Karpas-422 (cell line): ENCODE measurements around the gene ZRANB1. TPM values are rescaled to one million over a fixed set of nuclear protein-coding genes. Genes with fewer than 3 reads are reported as not detected.

ENCODE experiments used
- DNase-seq: peaks from one replicate; pipeline ENCODE4 v3.0.0-alpha.2; 2015
- H2AFZ ChIP-seq: fragments of 200-600 bp; sonication (generic); 2 replicates; pipeline ENCODE4 v1.6.1; 2014; ENCODE audit warnings: antibody characterized with exemption, low read length, mixed read lengths
- H3K27ac ChIP-seq: fragments of 200-600 bp; sonication (generic); 2 replicates; pipeline ENCODE4 v1.5.1; 2014; ENCODE audit warnings: mild to moderate bottlenecking, low read length, moderate library complexity
- H3K27me3 ChIP-seq: fragments of 200-600 bp; sonication (generic); 2 replicates; pipeline ENCODE4 v1.6.1; 2014; ENCODE audit warnings: low read length, mixed read lengths
- H3K36me3 ChIP-seq: fragments of 200-600 bp; sonication (generic); 2 replicates; pipeline ENCODE4 v1.6.1; 2014; ENCODE audit warnings: low read length, mixed read lengths; ENCODE audit not compliant: insufficient read depth
- H3K4me1 ChIP-seq: fragments of 200-600 bp; sonication (generic); 2 replicates; pipeline ENCODE4 v1.6.1; 2014; ENCODE audit warnings: mild to moderate bottlenecking, low read length, mixed read lengths
- H3K4me2 ChIP-seq: fragments of 200-600 bp; sonication (generic); 2 replicates; pipeline ENCODE4 v1.6.1; 2014; ENCODE audit warnings: low read length, low read depth, mild to moderate bottlenecking; ENCODE audit not compliant: poor library complexity, severe bottlenecking
- H3K4me3 ChIP-seq: fragments of 200-600 bp; sonication (generic); 2 replicates; pipeline ENCODE4 v1.5.1; 2014; ENCODE audit warnings: mild to moderate bottlenecking, antibody characterized with exemption, low read length, mixed read lengths
- H3K79me2 ChIP-seq: fragments of 200-600 bp; sonication (generic); 2 replicates; pipeline ENCODE4 v1.6.1; 2014; ENCODE audit warnings: mild to moderate bottlenecking, low read length, mixed read lengths
- H3K9ac ChIP-seq: fragments of 200-600 bp; sonication (generic); 2 replicates; pipeline ENCODE4 v1.6.0; 2014; ENCODE audit warnings: low read length
- H3K9me2 ChIP-seq: fragments of 200-600 bp; sonication (generic), shearing (Covaris generic); replicated peaks from 2 replicates; pipeline ENCODE4 v1.6.0; 2014; ENCODE audit warnings: mild to moderate bottlenecking, low read length, moderate library complexity; ENCODE audit not compliant: insufficient read depth
- H3K9me3 ChIP-seq: fragments of 300-700, 200-600 bp; sonication (generic); 2 replicates; pipeline ENCODE4 v1.6.1; 2014; ENCODE audit warnings: low read length, mixed read lengths
- H4K20me1 ChIP-seq: fragments of 200-600 bp; sonication (generic); 2 replicates; pipeline ENCODE4 v1.6.1; 2014; ENCODE audit warnings: mild to moderate bottlenecking, antibody characterized with exemption, low read length, low read depth; ENCODE audit not compliant: insufficient read depth
- total RNA-seq: library from RNA; depleted of rRNA; stranded (reverse); fragments of >200 nt; shearing (Covaris generic); gene quantifications from 2 replicates; pipeline ENCODE4 v1.2.3, GENCODE V29; 2014; ENCODE audit warnings: low replicate concordance

Gene ZRANB1
- total RNA-seq, 1 experiment from 2014 or later, result 13.1 TPM

DNA sequence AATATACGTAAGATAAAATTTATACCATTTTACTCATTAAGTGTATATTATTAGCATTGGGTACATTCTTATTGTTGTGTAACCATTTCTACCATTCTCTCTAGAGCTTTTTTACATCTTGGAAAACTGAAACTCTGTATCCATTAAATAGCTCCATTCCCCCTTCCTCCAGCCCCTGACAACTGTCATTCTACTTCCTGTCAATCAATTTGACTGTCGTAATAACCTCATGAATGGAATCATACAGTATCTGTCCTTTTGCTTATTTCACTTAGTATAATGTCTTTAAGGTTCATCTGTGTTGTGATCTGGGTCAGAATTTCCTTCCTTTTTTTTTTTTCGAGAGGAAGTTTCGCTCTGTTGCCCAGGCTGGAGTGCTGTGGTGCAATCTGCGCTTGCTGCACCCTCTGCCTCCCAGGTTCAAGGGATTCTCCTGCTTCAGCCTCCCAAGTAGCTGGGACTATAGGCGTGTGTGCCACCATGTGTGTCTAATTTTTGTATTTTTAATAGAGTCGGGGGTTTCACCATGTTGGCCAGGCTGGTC is 15.6 kb downstream of the ZRANB1 start:
- H3K4me1 ChIP-seq, result peaks cover 7% of the 10 kb centered on the region; the same call in 1 of the 2 replicates
- H3K4me3 ChIP-seq, result no peak overlapping the region
- H3K27me3 ChIP-seq, result no peaks in the 10 kb centered on the region
- no peak overlapping the region for H3K4me2 ChIP-seq
- H3K27ac ChIP-seq, result no peak overlapping the region
- no peak overlapping the region for H2AFZ ChIP-seq
- no peaks in the 10 kb centered on the region for H3K36me3 ChIP-seq
- no peak overlapping the region for H3K9ac ChIP-seq
- DNase-seq, result no peak
- no peaks in the 10 kb centered on the region for H3K9me3 ChIP-seq
- peaks cover 6% of the 10 kb centered on the region; the same call in 1 of the 2 replicates for H4K20me1 ChIP-seq
- no peaks in the 10 kb centered on the region for H3K9me2 ChIP-seq
- H3K79me2 ChIP-seq, result peaks cover 96% of the 10 kb centered on the region

DNA sequence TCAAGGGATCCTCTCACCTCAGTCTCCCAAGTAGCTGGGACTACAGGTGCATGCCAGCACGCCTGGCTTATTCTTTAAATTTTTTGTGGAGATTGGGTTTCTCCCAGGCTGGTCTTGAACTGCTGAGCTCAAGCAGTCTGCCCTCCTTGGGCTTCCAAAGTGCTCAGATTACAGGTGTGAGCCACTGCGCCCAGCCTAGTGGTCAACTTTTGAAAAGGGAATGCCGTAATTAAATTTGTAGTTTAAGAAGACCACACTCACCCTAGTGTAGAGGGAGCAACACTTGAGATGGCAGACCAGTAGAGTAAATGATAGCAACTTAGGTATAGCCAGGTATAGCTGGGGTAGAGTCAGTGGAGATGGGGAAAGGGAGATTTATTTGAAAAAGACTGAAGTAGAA is 17.6 kb downstream of the ZRANB1 start:
- Histone ChIP-seq H4K20me1 (peaks cover 6% of the 10 kb centered on the region; the same call in 1 of the 2 replicates), H3K27me3 (no peaks in the 10 kb centered on the region), H3K79me2 (peaks cover 96% of the 10 kb centered on the region), H3K27ac (no peak overlapping the region), H3K9me2 (no peaks in the 10 kb centered on the region), H3K36me3 (no peaks in the 10 kb centered on the region), H3K9ac (no peak overlapping the region), H3K9me3 (no peaks in the 10 kb centered on the region), H3K4me2 (no peak overlapping the region), H3K4me1 (peaks cover 14% of the 10 kb centered on the region; the same call in 1 of the 2 replicates), H3K4me3 (no peak overlapping the region), H2AFZ (no peak overlapping the region)
- DNase-seq, result no peak

DNA sequence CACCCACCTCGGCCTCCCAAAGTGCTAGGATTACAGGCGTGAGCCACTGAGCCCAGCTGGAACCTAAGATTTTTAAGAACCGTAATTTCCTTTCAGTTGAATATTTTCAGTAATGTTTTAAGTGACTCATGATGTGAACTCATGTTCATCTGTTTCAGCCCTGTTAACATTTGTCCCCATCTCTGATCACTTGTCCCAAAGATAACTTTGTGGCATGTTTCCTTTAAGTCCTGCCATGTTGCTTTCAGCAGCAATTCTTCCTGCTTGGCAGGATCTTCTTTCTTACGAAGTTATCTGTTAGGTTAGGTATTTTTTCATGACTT is 19.3 kb downstream of the ZRANB1 start:
- no peaks in the 10 kb centered on the region for H3K9me2 ChIP-seq
- H3K9ac ChIP-seq, result no peak overlapping the region
- no peaks in the 10 kb centered on the region for H3K9me3 ChIP-seq
- no peak overlapping the region for H3K4me2 ChIP-seq
- no peak overlapping the region for H3K27ac ChIP-seq
- H2AFZ ChIP-seq, result no peak overlapping the region
- H3K36me3 ChIP-seq, result peaks cover 4% of the 10 kb centered on the region; the same call in 1 of the 2 replicates
- no peaks in the 10 kb centered on the region for H3K27me3 ChIP-seq
- H3K79me2 ChIP-seq, result peaks cover 98% of the 10 kb centered on the region
- H3K4me3 ChIP-seq, result no peak overlapping the region
- no peaks in the 10 kb centered on the region for H4K20me1 ChIP-seq
- H3K4me1 ChIP-seq, result peaks cover 12% of the 10 kb centered on the region; the same call in 1 of the 2 replicates
- DNase-seq, result no peak

DNA sequence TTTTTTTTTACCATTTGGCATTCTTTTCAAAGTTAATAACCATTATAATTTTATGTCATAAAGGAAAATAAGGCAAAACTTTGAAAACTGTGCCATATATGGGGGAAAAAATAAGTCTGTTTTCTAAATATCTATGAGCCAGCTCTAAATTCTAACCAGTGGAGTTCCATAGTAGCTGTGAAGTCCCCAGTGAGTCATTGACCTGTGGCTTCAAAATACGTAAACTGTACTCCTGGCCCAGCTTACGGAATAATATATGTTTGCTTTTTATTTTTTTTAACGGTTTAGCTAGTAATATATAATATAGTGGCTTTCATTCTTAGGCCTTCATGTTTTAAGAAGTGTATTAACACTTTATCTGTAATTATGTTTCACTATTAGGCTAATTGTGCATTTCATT is 20.5 kb downstream of the ZRANB1 start:
- Histone ChIP-seq H3K4me3 (no peak overlapping the region), H3K9me3 (no peaks in the 10 kb centered on the region), H3K4me1 (peaks cover 7% of the 10 kb centered on the region; the same call in 1 of the 2 replicates), H3K27me3 (no peaks in the 10 kb centered on the region), H3K27ac (no peak overlapping the region), H4K20me1 (no peaks in the 10 kb centered on the region), H3K4me2 (no peak overlapping the region), H3K79me2 (peaks cover 98% of the 10 kb centered on the region), H3K36me3 (peaks cover 13% of the 10 kb centered on the region; the same call in 1 of the 2 replicates), H2AFZ (no peak overlapping the region), H3K9ac (no peak overlapping the region), H3K9me2 (no peaks in the 10 kb centered on the region)
- DNase-seq, result no peak

DNA sequence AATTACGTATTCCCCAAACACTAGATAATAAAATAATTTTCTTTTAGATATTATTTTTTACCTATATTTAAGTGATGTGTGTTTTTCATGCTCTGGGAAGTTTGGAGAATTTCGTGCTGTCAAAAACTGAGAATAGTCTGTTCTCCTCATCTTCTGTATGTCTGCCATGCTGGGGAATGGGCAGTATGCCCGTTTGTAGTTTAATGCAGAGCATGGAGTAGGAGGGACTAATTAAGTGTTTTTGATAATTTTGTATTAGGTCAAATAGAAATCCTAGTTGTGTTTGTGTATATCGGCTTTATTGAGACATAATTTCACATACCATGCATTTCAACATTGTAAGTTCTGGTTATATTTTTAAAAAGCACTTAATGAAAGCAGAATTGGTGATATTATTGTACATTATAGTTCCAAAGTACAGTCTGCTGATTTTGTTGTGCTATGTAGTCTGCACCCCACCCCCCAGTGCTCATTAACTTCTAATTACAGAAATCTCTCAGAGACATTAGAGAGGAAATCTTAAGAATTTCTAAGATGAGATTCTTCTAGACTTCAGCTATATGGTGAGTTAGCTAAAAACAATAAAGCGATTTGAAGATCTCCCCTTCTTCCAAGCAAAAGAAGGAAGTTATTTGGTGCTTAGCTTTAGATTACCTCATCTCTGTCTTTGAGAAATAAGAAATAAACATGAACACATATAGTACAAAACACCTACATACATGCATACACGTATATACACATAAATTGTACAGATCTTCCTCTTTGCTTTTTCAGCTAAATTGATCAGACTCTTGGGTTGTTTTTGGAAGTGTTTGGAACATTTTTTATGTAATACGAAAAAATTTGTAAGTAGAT is 22.2 kb downstream of the ZRANB1 start:
- H3K9me2 ChIP-seq, result no peaks in the 10 kb centered on the region
- H3K4me2 ChIP-seq, result no peak overlapping the region
- no peak overlapping the region for H3K27ac ChIP-seq
- no peak overlapping the region for H3K4me3 ChIP-seq
- H3K4me1 ChIP-seq, result peaks cover 7% of the 10 kb centered on the region; the same call in 1 of the 2 replicates
- no peaks in the 10 kb centered on the region for H3K27me3 ChIP-seq
- H3K79me2 ChIP-seq, result peaks cover 98% of the 10 kb centered on the region
- H3K36me3 ChIP-seq, result peaks cover 15% of the 10 kb centered on the region; the same call in 1 of the 2 replicates
- no peak overlapping the region for H2AFZ ChIP-seq
- no peak overlapping the region for H3K9ac ChIP-seq
- H4K20me1 ChIP-seq, result no peaks in the 10 kb centered on the region
- DNase-seq, result no peak
- H3K9me3 ChIP-seq, result no peaks in the 10 kb centered on the region

DNA sequence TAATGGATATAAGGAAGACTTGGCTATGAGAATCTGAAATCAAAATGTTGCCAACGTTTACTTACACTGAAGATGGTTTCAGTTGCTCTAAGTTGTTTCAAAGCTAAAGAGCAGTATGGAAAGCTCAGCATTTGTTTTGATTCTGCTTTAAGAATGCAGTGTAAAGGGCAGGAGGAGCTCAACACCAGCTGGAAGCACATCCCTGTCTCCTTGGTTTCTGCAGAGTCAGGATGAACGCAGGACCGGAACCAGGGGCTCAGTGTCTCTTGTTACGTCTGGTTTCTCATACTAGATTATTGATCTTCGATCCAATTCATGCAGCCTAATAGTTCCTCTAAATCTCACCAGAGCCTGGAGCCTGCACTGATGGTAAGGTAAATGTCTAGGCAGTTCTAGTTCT is 24.1 kb downstream of the ZRANB1 start:
- Histone ChIP-seq H3K9me2 (no peaks in the 10 kb centered on the region), H3K36me3 (peaks cover 23% of the 10 kb centered on the region; the same call in 1 of the 2 replicates), H3K27me3 (no peaks in the 10 kb centered on the region), H3K4me1 (peaks cover 7% of the 10 kb centered on the region; the same call in 1 of the 2 replicates), H3K27ac (no peak overlapping the region), H3K9me3 (no peaks in the 10 kb centered on the region), H3K4me2 (no peak overlapping the region), H2AFZ (no peak overlapping the region), H3K9ac (no peak overlapping the region), H3K79me2 (peaks cover 93% of the 10 kb centered on the region), H3K4me3 (no peak overlapping the region), H4K20me1 (no peaks in the 10 kb centered on the region)
- no peak for DNase-seq

DNA sequence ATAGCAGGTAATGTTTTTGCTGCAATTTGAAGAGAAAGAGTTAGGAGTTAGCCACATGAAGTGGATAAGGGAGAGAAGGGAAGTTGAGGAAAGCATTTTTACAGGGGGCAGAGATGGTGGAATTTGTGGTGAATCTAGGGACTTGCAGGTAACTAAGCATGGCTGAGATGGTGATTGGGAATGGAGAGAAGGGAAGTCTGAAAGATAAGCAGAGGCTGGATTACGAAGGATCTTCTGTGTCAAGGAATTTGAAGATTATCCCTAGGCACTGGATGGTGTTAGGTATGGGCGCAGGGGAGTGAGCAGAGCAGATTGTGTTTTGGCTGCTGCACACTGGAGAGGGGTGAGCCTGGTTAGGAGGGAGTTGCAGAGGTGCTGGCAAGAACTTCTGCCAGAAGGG is 25.3 kb downstream of the ZRANB1 start:
- Histone ChIP-seq H3K79me2 (peaks cover 93% of the 10 kb centered on the region), H3K27ac (no peak overlapping the region), H3K4me2 (no peak overlapping the region), H3K4me1 (peaks cover 7% of the 10 kb centered on the region; the same call in 1 of the 2 replicates), H3K9ac (no peak overlapping the region), H4K20me1 (no peaks in the 10 kb centered on the region), H3K36me3 (peaks cover 24% of the 10 kb centered on the region; the same call in 1 of the 2 replicates), H3K9me3 (no peaks in the 10 kb centered on the region), H3K27me3 (no peaks in the 10 kb centered on the region), H3K9me2 (no peaks in the 10 kb centered on the region), H3K4me3 (no peak overlapping the region), H2AFZ (no peak overlapping the region)
- no peak for DNase-seq

DNA sequence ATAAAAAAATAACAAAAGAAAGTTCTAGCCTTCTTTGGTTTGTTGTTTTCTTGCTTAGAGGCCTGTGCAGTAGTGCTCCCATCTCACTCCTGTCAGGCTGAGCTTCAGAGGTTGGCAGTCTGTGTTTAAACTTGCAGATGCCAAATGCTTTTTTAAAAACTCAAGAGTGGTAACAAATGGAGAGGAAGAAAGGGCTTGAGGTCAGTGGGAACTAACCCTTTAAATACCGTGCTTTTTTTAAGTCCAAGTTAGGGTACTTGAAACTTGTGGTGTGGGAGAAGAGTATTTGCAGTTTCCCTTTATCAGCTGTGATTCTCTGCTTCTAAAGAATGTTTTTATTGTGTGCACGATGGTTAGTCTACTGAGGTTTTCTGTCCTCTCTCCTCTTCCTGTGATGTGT is 29.4 kb downstream of the ZRANB1 start:
- no peaks in the 10 kb centered on the region for H3K4me1 ChIP-seq
- H2AFZ ChIP-seq, result no peak overlapping the region
- H3K79me2 ChIP-seq, result peaks cover 77% of the 10 kb centered on the region
- no peaks in the 10 kb centered on the region for H3K27me3 ChIP-seq
- DNase-seq, result no peak
- no peaks in the 10 kb centered on the region for H4K20me1 ChIP-seq
- H3K27ac ChIP-seq, result no peak overlapping the region
- no peak overlapping the region for H3K4me2 ChIP-seq
- peaks cover 39% of the 10 kb centered on the region; the same call in 1 of the 2 replicates for H3K36me3 ChIP-seq
- no peak overlapping the region for H3K9ac ChIP-seq
- no peaks in the 10 kb centered on the region for H3K9me3 ChIP-seq
- H3K4me3 ChIP-seq, result no peak overlapping the region
- no peaks in the 10 kb centered on the region for H3K9me2 ChIP-seq
